Keratinocyte (primary cell): Measurements from ENCODE around the gene TOM1. TPM values are rescaled to one million over a fixed set of nuclear protein-coding genes. Genes with fewer than 3 reads are reported as not detected.

Source experiments
- DNase-seq: peaks from one replicate; pipeline ENCODE4 v3.0.0-alpha.2; 2011; ENCODE audit warnings: low read depth, missing footprints, low spot score
- FAIRE-seq: peaks from 2 replicates; lab custom pipeline; 2011; peaks lifted over from hg19 to GRCh38; lab: Jason Lieb, UNC
- H2AFZ ChIP-seq: 2 replicates; pipeline ENCODE4 v1.6.0; 2012; ENCODE audit warnings: low read length, control low read depth, inconsistent platforms; ENCODE audit not compliant: control insufficient read depth
- H3K27ac ChIP-seq: 2 replicates; pipeline ENCODE4 v1.5.1; 2011; ENCODE audit warnings: low read length; ENCODE audit not compliant: control insufficient read depth, insufficient read depth
- H3K27me3 ChIP-seq: 3 replicates; pipeline ENCODE4 v1.6.0; 2011; ENCODE audit warnings: low read length; ENCODE audit not compliant: control insufficient read depth, insufficient read depth; ENCODE audit errors: extremely low read depth
- H3K36me3 ChIP-seq, 2 experiments: 2 replicates in 1 of 2; 3 replicates in 1 of 2; pipeline ENCODE4 v1.5.1; 2011; ENCODE audit warnings: low read length in 2 of 2, mild to moderate bottlenecking in 1 of 2; ENCODE audit not compliant: control insufficient read depth in 2 of 2, insufficient read depth in 2 of 2; ENCODE audit errors: extremely low read depth in 1 of 2
- H3K4me1 ChIP-seq: 3 replicates; pipeline ENCODE4 v1.5.1; 2011; ENCODE audit warnings: low read length; ENCODE audit not compliant: control insufficient read depth, insufficient read depth; ENCODE audit errors: extremely low read depth
- H3K4me2 ChIP-seq: 3 replicates; pipeline ENCODE4 v1.6.0; 2011; ENCODE audit warnings: low read depth, low read length; ENCODE audit not compliant: control insufficient read depth, insufficient read depth; ENCODE audit errors: extremely low read depth
- H3K4me3 ChIP-seq, 3 experiments: fragments of 200-600 bp in 1 of 3; sonication (generic) in 1 of 3; 2 replicates in 2 of 3; 3 replicates in 1 of 3; pipeline ENCODE4 v1.5.1; 2011 to 2016; ENCODE audit warnings: low read length in 3 of 3, mild to moderate bottlenecking in 3 of 3, control low read depth in 2 of 3, inconsistent platforms in 1 of 3, low read depth in 1 of 3, mixed read lengths in 1 of 3, mixed run types in 1 of 3, moderate library complexity in 1 of 3; ENCODE audit not compliant: control insufficient read depth in 2 of 3, insufficient read depth in 2 of 3; ENCODE audit errors: extremely low read depth in 1 of 3
- H3K79me2 ChIP-seq: 2 replicates; pipeline ENCODE4 v1.6.0; 2012; ENCODE audit warnings: low read length; ENCODE audit not compliant: control insufficient read depth, insufficient read depth
- H3K9ac ChIP-seq: 3 replicates; pipeline ENCODE4 v1.6.0; 2011; ENCODE audit warnings: low read length; ENCODE audit not compliant: control insufficient read depth, insufficient read depth; ENCODE audit errors: extremely low read depth
- H3K9me1 ChIP-seq: 3 replicates; pipeline ENCODE4 v1.6.0; 2011; ENCODE audit warnings: low read length; ENCODE audit not compliant: control insufficient read depth, insufficient read depth; ENCODE audit errors: extremely low read depth
- H3K9me3 ChIP-seq: 2 replicates; pipeline ENCODE4 v1.5.1; 2012; ENCODE audit warnings: low read depth, low read length; ENCODE audit not compliant: control insufficient read depth
- H4K20me1 ChIP-seq: 3 replicates; pipeline ENCODE4 v1.6.0; 2011; ENCODE audit warnings: low read length; ENCODE audit not compliant: control insufficient read depth, insufficient read depth; ENCODE audit errors: extremely low read depth
- EZH2 ChIP-seq: IDR thresholded peaks from one replicate; pipeline ENCODE4 v1.6.1; 2012; ENCODE audit warnings: inconsistent platforms, mild to moderate bottlenecking, low read length, moderate library complexity
- dilution Hi-C: fragments of 300-500 bp; cut with MboI; formaldehyde crosslinking; loops from one replicate; pipeline ENCODE4 v1.7.0; 2020; ENCODE audit warnings: low sequenced_read_pairs; ENCODE audit not compliant: extremely low pct_ligation_motif_present
- polyA plus RNA-seq, 5 experiments: library from polyadenylated mRNA; depleted of rRNA in 3 of 5; stranded (reverse) in 3 of 5; stranded (forward) in 1 of 5; unstranded in 1 of 5; fragments of >200 nt; gene quantifications; 1 replicate in 1 of 5; 2 replicates in 3 of 5; 3 replicates in 1 of 5; pipeline versions ENCODE4 v1.2.1 to v1.2.3, GENCODE V29; 2011 to 2012; ENCODE audit warnings: missing spikeins in 2 of 5, low read depth in 1 of 5, low replicate concordance in 1 of 5
- TF ChIP-seq, protein P1 (sequence below), 3 experiments: IDR thresholded peaks in 1 of 3; conservative IDR thresholded peaks in 1 of 3; optimal IDR thresholded peaks in 1 of 3; 2 replicates in 2 of 3; 3 replicates in 1 of 3; pipeline versions ENCODE3 to v1.5.1; 2011; ENCODE audit warnings: low read length in 3 of 3, mild to moderate bottlenecking in 3 of 3, moderate library complexity in 2 of 3, control low read depth in 1 of 3, inconsistent platforms in 1 of 3; ENCODE audit not compliant: insufficient read depth in 2 of 3; ENCODE audit errors: extremely low read depth in 1 of 3

The TOM1 gene
- polyA plus RNA-seq, 1 donor (not counting 4 experiments of a cell fraction or from before 2014, with no cell fraction given), result 17.4 TPM

DNA sequence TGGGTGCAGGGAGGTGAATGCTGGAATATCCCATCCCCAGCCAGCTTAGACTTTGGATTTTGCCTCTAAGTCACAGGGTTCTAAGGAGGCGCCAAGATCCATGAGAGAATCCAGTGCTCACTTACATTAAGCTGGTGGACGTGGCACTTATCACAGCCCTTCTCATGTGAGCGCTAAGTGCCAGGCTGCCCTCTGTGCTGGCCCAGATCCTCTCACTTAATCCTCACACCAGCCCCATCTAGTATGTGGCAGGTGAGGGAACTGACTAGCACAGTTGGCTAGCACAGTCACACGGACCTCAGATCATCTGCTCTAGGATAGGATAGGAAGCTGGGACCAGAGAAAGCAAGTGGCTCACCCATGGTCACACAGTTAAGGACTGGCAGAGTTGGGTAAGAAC, 84.8 kb downstream of the TOM1 start:
- dilution Hi-C loops, result no loop called here
- Histone ChIP-seq H3K9me1 (no peaks in the 10 kb centered on the region), H3K9me3 (no peaks in the 10 kb centered on the region), H3K4me2 (no peak overlapping the region), H3K79me2 (no peaks in the 10 kb centered on the region), H3K9ac (no peak overlapping the region), H2AFZ (no peak overlapping the region), H3K36me3 (peaks cover 0 to 11% of the 10 kb centered on the region in 2 experiments), H3K27ac (no peak overlapping the region), H3K4me3 (no peak overlapping the region), H3K4me1 (peaks cover 9% of the 10 kb centered on the region), H3K27me3 (no peaks in the 10 kb centered on the region), H4K20me1 (no peaks in the 10 kb centered on the region)
- no peak for FAIRE-seq
- no peak for DNase-seq
- TF ChIP-seq, protein P1, sequence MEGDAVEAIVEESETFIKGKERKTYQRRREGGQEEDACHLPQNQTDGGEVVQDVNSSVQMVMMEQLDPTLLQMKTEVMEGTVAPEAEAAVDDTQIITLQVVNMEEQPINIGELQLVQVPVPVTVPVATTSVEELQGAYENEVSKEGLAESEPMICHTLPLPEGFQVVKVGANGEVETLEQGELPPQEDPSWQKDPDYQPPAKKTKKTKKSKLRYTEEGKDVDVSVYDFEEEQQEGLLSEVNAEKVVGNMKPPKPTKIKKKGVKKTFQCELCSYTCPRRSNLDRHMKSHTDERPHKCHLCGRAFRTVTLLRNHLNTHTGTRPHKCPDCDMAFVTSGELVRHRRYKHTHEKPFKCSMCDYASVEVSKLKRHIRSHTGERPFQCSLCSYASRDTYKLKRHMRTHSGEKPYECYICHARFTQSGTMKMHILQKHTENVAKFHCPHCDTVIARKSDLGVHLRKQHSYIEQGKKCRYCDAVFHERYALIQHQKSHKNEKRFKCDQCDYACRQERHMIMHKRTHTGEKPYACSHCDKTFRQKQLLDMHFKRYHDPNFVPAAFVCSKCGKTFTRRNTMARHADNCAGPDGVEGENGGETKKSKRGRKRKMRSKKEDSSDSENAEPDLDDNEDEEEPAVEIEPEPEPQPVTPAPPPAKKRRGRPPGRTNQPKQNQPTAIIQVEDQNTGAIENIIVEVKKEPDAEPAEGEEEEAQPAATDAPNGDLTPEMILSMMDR (optimal IDR thresholded peaks at IDR 0.05 in 1 of 3, IDR thresholded peaks at IDR 0.05 in 1 of 3, conservative IDR thresholded peaks at IDR 0.05 in 1 of 3; ENCODE audit: extremely low read depth in 1 of 3, insufficient read depth in 2 of 3, low read length in 3 of 3), result no peak
- no peak for TF ChIP-seq EZH2

DNA sequence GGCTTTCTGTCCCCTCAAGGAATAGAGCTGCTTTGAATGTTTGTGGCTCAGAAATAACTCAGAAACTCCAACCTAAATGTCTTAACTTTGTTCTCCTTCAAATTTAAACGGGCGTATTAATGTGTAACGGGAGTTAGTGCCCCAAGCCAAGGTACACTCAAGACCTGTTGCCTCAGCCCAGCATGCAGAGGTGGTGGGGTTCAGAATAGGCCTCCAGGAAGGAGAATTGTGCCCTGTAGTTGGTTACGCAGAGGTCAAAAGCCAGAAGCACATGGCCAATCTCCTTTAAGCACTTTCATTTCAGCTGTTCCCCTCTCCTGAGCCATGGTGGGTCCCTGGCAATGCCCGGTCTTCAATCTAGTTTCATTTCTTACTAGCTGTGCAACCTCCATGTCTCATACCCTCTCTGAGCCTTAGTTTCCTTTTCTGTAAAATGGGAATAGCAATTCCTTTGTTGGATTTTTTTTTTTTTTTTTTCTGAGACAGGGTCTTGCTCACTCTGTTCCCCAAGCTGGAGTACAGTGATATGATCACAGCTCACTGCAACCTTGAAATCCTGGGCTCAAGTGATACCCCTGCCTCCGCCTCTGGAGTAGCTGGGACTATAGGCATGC, 85.4 kb downstream of the TOM1 start:
- H3K4me3 ChIP-seq, result no peak overlapping the region
- no peaks in the 10 kb centered on the region for H3K27me3 ChIP-seq
- H3K79me2 ChIP-seq, result no peaks in the 10 kb centered on the region
- H2AFZ ChIP-seq, result no peak overlapping the region
- H4K20me1 ChIP-seq, result no peaks in the 10 kb centered on the region
- no peak overlapping the region for H3K9ac ChIP-seq
- H3K9me3 ChIP-seq, result no peaks in the 10 kb centered on the region
- DNase-seq, result no peak
- H3K27ac ChIP-seq, result no peak overlapping the region
- no peak for TF ChIP-seq EZH2
- TF ChIP-seq, protein P1 (optimal IDR thresholded peaks at IDR 0.05 in 1 of 3, IDR thresholded peaks at IDR 0.05 in 1 of 3, conservative IDR thresholded peaks at IDR 0.05 in 1 of 3; ENCODE audit: extremely low read depth in 1 of 3, insufficient read depth in 2 of 3, low read length in 3 of 3), result no peak
- dilution Hi-C loops, result no loop called here
- H3K36me3 ChIP-seq, result peaks cover 0 to 13% of the 10 kb centered on the region in 2 experiments
- no peak for FAIRE-seq
- H3K9me1 ChIP-seq, result no peaks in the 10 kb centered on the region
- H3K4me1 ChIP-seq, result peaks cover 9% of the 10 kb centered on the region
- no peak overlapping the region for H3K4me2 ChIP-seq
